A549 (cell line): ENCODE data around the gene ABCA4. TPM values are rescaled to one million over a fixed set of nuclear protein-coding genes. Genes with fewer than 3 reads are reported as not detected.

Source experiments
- ATAC-seq, 2 experiments: fragments of 200-7000 bp in 1 of 2; fragments of >200 bp in 1 of 2; cut with Nextera tagmentation in 1 of 2; cut with Tn5 transposase in 1 of 2; 3 replicates each; pipeline versions ENCODE4 v1.8.0 to v1.9.1; 2018 to 2020; ENCODE audit warnings: mild to moderate bottlenecking in 1 of 2, moderate library complexity in 1 of 2
- CTCF ChIA-PET: fragments of 300-600 bp; sonication (Branson Sonifier 250); formaldehyde crosslinking; extraction: SDS; loops from one replicate; lab custom pipeline; 2021; ENCODE audit warnings: antibody characterized with exemption, inconsistent platforms; lab: Yijun Ruan, JAX
- POLR2A ChIA-PET: fragments of 350-600 bp; formaldehyde crosslinking; extraction: SDS; loops from one replicate; lab custom pipeline; 2021; ENCODE audit warnings: antibody characterized with exemption, inconsistent platforms; lab: Yijun Ruan, JAX
- DNase-seq, 2 experiments: peaks; one replicate each; pipeline versions ENCODE4 v3.0.0 to v3.0.0-alpha.2; 2011 to 2016; ENCODE audit warnings: low read depth in 1 of 2, low spot score in 1 of 2
- FAIRE-seq: peaks from 2 replicates; lab custom pipeline; 2011; peaks lifted over from hg19 to GRCh38; lab: Jason Lieb, UNC
- H3K27ac ChIP-seq, 2 experiments: fragments of >200 bp; sonication (Bioruptor Twin); formaldehyde crosslinking; 3 replicates each; pipeline ENCODE4 v1.5.1; 2016 to 2017
- H3K4me1 ChIP-seq: fragments of >200 bp; sonication (Bioruptor Twin); formaldehyde crosslinking; 3 replicates; pipeline ENCODE4 v1.6.1; 2016
- H3K4me2 ChIP-seq: fragments of >200 bp; sonication (Bioruptor Twin); formaldehyde crosslinking; 3 replicates; pipeline ENCODE4 v1.6.1; 2016
- H3K4me3 ChIP-seq: fragments of >200 bp; sonication (Bioruptor Twin); formaldehyde crosslinking; 3 replicates; pipeline ENCODE4 v1.5.1; 2016
- H3K9me3 ChIP-seq: fragments of >200 bp; sonication (Bioruptor Twin); formaldehyde crosslinking; 3 replicates; pipeline ENCODE4 v1.6.1; 2016
- CBX2 ChIP-seq: fragments of 200-600 bp; sonication (generic); IDR thresholded peaks from 2 replicates; pipeline ENCODE4 v1.6.1; 2016; ENCODE audit warnings: low read depth, mild to moderate bottlenecking, borderline replicate concordance
- CBX8 ChIP-seq: fragments of 200-600 bp; sonication (generic); IDR thresholded peaks from 2 replicates; pipeline ENCODE4 v1.6.1; 2016
- E2F6 ChIP-seq: IDR thresholded peaks from 2 replicates; pipeline ENCODE4 v1.6.1; 2012; ENCODE audit warnings: low read depth, borderline replicate concordance
- EHF ChIP-seq: fragments of 250-450 bp; sonication (Bioruptor Pico); IDR thresholded peaks from 2 replicates; pipeline ENCODE4 v1.5.0; 2020; ENCODE audit warnings: mild to moderate bottlenecking
- EHMT2 ChIP-seq: fragments of 200-600 bp; sonication (generic); IDR thresholded peaks from 2 replicates; pipeline ENCODE4 v1.6.1; 2016; ENCODE audit warnings: antibody characterized with exemption, low read depth, mild to moderate bottlenecking, moderate library complexity
- FOSL2 ChIP-seq, 2 experiments: fragments of 450-650 bp in 1 of 2; fragments of >200 bp in 1 of 2; sonication (Bioruptor Twin) in 1 of 2; formaldehyde crosslinking; IDR thresholded peaks; 2 replicates each; pipeline versions ENCODE4 v1.5.0 to v1.6.1; 2016 to 2020; ENCODE audit warnings: mild to moderate bottlenecking in 1 of 2, moderate library complexity in 1 of 2
- GATA3 ChIP-seq: IDR thresholded peaks from 2 replicates; pipeline ENCODE4 v1.6.1; 2012; ENCODE audit warnings: borderline replicate concordance
- HDAC2 ChIP-seq: fragments of 200-600 bp; sonication (generic); IDR thresholded peaks from 2 replicates; pipeline ENCODE4 v1.6.1; 2016
- HEYL ChIP-seq: fragments of 250-450 bp; sonication (Bioruptor Pico); IDR thresholded peaks from 2 replicates; pipeline ENCODE4 v1.8.0; 2021; ENCODE audit warnings: mild to moderate bottlenecking, moderate library complexity
- HOXB13 ChIP-seq: fragments of 250-450 bp; sonication (Bioruptor Pico); IDR thresholded peaks from 2 replicates; pipeline ENCODE4 v1.5.0; 2020; ENCODE audit warnings: low read depth, mild to moderate bottlenecking, moderate library complexity
- HOXB5 ChIP-seq: fragments of 250-450 bp; sonication (Bioruptor Pico); IDR thresholded peaks from 2 replicates; pipeline ENCODE4 v1.5.0; 2020; ENCODE audit warnings: mild to moderate bottlenecking, moderate library complexity
- JUNB ChIP-seq: fragments of >200 bp; sonication (Bioruptor Twin); formaldehyde crosslinking; IDR thresholded peaks from 2 replicates; pipeline ENCODE4 v1.6.1; 2016
- KDM1A ChIP-seq: fragments of 200-600 bp; sonication (generic); IDR thresholded peaks from 2 replicates; pipeline ENCODE4 v1.6.1; 2016; ENCODE audit warnings: low read depth, mild to moderate bottlenecking
- MYC ChIP-seq: IDR thresholded peaks from 2 replicates; pipeline ENCODE4 v1.6.1; 2012; ENCODE audit warnings: mild to moderate bottlenecking, inconsistent platforms, low read length, improper control_type of control experiment, borderline replicate concordance
- NR3C1 ChIP-seq: fragments of >200 bp; sonication (Bioruptor Twin); formaldehyde crosslinking; IDR thresholded peaks from 3 replicates; pipeline ENCODE4 v1.6.1; 2017
- PHF8 ChIP-seq: fragments of 200-600 bp; sonication (generic); IDR thresholded peaks from 2 replicates; pipeline ENCODE4 v1.6.1; 2016; ENCODE audit warnings: low read depth, mild to moderate bottlenecking, antibody characterized with exemption, moderate library complexity, borderline replicate concordance
- POLR2A ChIP-seq: IDR thresholded peaks from 2 replicates; pipeline ENCODE4 v1.6.1; 2012; ENCODE audit warnings: mild to moderate bottlenecking, low read length
- RAD21 ChIP-seq, 2 experiments: fragments of >200 bp in 1 of 2; sonication (Bioruptor Twin) in 1 of 2; formaldehyde crosslinking in 1 of 2; IDR thresholded peaks in 1 of 2; conservative IDR thresholded peaks in 1 of 2; 2 replicates in 1 of 2; 3 replicates in 1 of 2; pipeline ENCODE4 v1.6.1; 2012 to 2018; ENCODE audit warnings: inconsistent platforms in 1 of 2
- RARB ChIP-seq: fragments of 250-450 bp; sonication (Bioruptor Pico); IDR thresholded peaks from 2 replicates; pipeline ENCODE4 v1.8.0; 2021; ENCODE audit warnings: mild to moderate bottlenecking, moderate library complexity
- RCOR1 ChIP-seq: fragments of 150-350 bp; IDR thresholded peaks from 2 replicates; pipeline ENCODE4 v1.6.1; 2014; ENCODE audit warnings: antibody characterized with exemption, low read length, low read depth
- RFX5 ChIP-seq: fragments of 450-650 bp; IDR thresholded peaks from 2 replicates; pipeline ENCODE4 v1.7.1; 2014; ENCODE audit warnings: antibody characterized with exemption, mild to moderate bottlenecking, moderate library complexity
- RNF2 ChIP-seq: fragments of 200-600 bp; sonication (generic); IDR thresholded peaks from 2 replicates; pipeline ENCODE4 v1.6.1; 2016; ENCODE audit warnings: low read depth, mild to moderate bottlenecking, antibody characterized with exemption, moderate library complexity, borderline replicate concordance
- SMC3 ChIP-seq: fragments of >200 bp; sonication (Bioruptor Twin); formaldehyde crosslinking; IDR thresholded peaks from 3 replicates; pipeline ENCODE4 v1.6.1; 2018; ENCODE audit warnings: inconsistent platforms
- SREBF2 ChIP-seq: fragments of 450-650 bp; IDR thresholded peaks from 2 replicates; pipeline ENCODE4 v1.6.1; 2014; ENCODE audit warnings: mild to moderate bottlenecking, moderate library complexity
- TP53 ChIP-seq: fragments of 250-450 bp; sonication (Bioruptor Pico); IDR thresholded peaks from 2 replicates; pipeline ENCODE4 v1.5.0; 2021; ENCODE audit warnings: mild to moderate bottlenecking, moderate library complexity
- ZNF302 ChIP-seq: fragments of 250-450 bp; sonication (Bioruptor Pico); IDR thresholded peaks from 2 replicates; pipeline ENCODE4 v1.9.0; 2021; ENCODE audit warnings: inconsistent platforms, mild to moderate bottlenecking, moderate library complexity
- WGBS: methylation state at CpG from one replicate; pipeline ENCODE4 v1.1.6; 2017; ENCODE audit errors: missing lambda C conversion rate; 5-methylcytosine and 5-hydroxymethylcytosine counted together
- polyA plus RNA-seq, 4 experiments: library from polyadenylated mRNA; depleted of rRNA in 3 of 4; stranded (reverse); fragments of >200 nt; fragmentation: RNase III in 1 of 4; extraction: RNeasy Plus Mini Kit Qiagen cat#74134 plus additional on column Dnase treatment in 1 of 4; gene quantifications; 2 replicates in 3 of 4; 3 replicates in 1 of 4; pipeline ENCODE4 v1.2.3, GENCODE V29; 2011 to 2017
- TF ChIP-seq, protein P1 (sequence below): fragments of >200 bp; sonication (Bioruptor Twin); formaldehyde crosslinking; IDR thresholded peaks from 3 replicates; pipeline ENCODE4 v1.5.1; 2016
- TF ChIP-seq, protein P2 (sequence below): fragments of 150-350 bp; IDR thresholded peaks from 2 replicates; pipeline ENCODE4 v1.6.1; 2014; ENCODE audit warnings: low read depth, mild to moderate bottlenecking, low read length
- TF ChIP-seq, protein P3 (sequence below): fragments of >200 bp; sonication (Bioruptor Twin); formaldehyde crosslinking; IDR thresholded peaks from 3 replicates; pipeline ENCODE4 v1.6.1; 2016
- TF ChIP-seq, protein P4 (sequence below): IDR thresholded peaks from 2 replicates; pipeline ENCODE4 v1.6.1; 2012

ABCA4 gene
- polyA plus RNA-seq, 2 of the 4 experiments (the other 2 are of a cell fraction): 0.05 to 0.23 TPM

DNA sequence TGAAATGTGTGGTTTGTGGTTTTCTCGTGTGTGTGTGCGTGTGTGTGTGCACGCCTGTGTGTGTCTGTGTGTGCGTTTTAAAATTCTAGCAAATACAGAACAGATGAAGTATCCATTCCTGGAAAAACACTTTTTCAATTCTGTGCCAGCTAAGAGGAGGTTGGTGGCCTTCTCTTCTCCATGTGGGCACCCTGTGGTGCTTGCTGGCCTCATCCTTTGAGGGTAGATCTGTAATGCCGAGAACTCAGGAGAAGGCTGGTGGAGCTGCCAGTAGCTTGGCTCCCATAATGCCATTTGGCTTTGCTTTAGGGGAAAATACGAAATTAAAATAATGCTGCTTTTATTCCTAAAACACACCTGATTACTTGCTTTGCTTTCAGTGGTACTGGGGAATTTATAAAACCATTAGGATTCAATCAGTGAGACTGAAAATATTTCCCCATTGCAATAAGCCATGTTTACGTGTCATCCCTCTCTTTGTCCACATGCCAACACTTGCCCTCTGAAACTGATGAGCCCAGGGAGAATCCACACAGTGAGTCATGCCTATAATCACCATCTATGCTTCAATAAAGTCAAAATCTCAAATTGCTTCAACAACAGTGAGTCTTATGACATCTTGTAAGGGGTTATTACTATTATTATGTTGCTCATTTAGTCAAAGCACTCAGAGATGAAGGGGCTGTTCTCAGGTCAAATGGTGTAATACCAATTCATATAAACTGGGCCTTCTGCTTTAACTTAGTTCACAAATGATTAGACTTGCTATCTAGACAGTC lies 39.2 kb downstream of the ABCA4 start:
- Histone ChIP-seq H3K4me2 (no peak overlapping the region), H3K4me3 (no peak overlapping the region), H3K27ac (0 out of 6 replicates have a peak overlapping the region, but pooled peaks of 1 of the 2 experiments have one; percentile 8), H3K4me1 (peaks cover 5% of the 10 kb centered on the region; the same call in 1 of the 3 replicates), H3K9me3 (no peaks in the 10 kb centered on the region)
- POLR2A ChIA-PET: no interaction called here
- CTCF ChIA-PET: interaction anchor here (1.2 to 1.3 kb wide), 3 partner anchors 20 to 962 kb away, joined by 3 read pairs; no protein-coding TSS in a partner anchor
- DNase-seq (peak in 1 of 2 experiments; percentile 23), ATAC-seq (peak in 1 of 2 experiments; percentile 64; a peak in 2 of 6 replicates), FAIRE-seq (no peak)
- WGBS: 85% methylated on average over 7 of the region's 7 CpGs
- TF ChIP-seq FOSL2 (IDR thresholded peaks at IDR 0.05): no peak
- no peak for TF ChIP-seq FOSL2 (CRISPR knock-in tag; IDR thresholded peaks at IDR 0.05)
- TF ChIP-seq SMC3: no peak
- TF ChIP-seq, protein P1, sequence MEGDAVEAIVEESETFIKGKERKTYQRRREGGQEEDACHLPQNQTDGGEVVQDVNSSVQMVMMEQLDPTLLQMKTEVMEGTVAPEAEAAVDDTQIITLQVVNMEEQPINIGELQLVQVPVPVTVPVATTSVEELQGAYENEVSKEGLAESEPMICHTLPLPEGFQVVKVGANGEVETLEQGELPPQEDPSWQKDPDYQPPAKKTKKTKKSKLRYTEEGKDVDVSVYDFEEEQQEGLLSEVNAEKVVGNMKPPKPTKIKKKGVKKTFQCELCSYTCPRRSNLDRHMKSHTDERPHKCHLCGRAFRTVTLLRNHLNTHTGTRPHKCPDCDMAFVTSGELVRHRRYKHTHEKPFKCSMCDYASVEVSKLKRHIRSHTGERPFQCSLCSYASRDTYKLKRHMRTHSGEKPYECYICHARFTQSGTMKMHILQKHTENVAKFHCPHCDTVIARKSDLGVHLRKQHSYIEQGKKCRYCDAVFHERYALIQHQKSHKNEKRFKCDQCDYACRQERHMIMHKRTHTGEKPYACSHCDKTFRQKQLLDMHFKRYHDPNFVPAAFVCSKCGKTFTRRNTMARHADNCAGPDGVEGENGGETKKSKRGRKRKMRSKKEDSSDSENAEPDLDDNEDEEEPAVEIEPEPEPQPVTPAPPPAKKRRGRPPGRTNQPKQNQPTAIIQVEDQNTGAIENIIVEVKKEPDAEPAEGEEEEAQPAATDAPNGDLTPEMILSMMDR: no peak
- no peak for TF ChIP-seq JUNB
- TF ChIP-seq PHF8: no peak
- TF ChIP-seq RCOR1: no peak
- TF ChIP-seq EHF (CRISPR knock-in tag): no peak
- no peak for TF ChIP-seq HOXB13 (CRISPR knock-in tag)
- TF ChIP-seq HOXB5 (CRISPR knock-in tag): no peak
- no peak for TF ChIP-seq KDM1A
- no peak for TF ChIP-seq CBX8
- no peak for TF ChIP-seq RARB (CRISPR knock-in tag)
- TF ChIP-seq CBX2: no peak
- no peak for TF ChIP-seq GATA3
- TF ChIP-seq POLR2A: no peak
- TF ChIP-seq, protein P2, sequence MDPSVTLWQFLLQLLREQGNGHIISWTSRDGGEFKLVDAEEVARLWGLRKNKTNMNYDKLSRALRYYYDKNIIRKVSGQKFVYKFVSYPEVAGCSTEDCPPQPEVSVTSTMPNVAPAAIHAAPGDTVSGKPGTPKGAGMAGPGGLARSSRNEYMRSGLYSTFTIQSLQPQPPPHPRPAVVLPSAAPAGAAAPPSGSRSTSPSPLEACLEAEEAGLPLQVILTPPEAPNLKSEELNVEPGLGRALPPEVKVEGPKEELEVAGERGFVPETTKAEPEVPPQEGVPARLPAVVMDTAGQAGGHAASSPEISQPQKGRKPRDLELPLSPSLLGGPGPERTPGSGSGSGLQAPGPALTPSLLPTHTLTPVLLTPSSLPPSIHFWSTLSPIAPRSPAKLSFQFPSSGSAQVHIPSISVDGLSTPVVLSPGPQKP: no peak
- no peak for TF ChIP-seq RAD21 (conservative IDR thresholded peaks at IDR 0.05 in 1 of 2, IDR thresholded peaks at IDR 0.05 in 1 of 2)

DNA sequence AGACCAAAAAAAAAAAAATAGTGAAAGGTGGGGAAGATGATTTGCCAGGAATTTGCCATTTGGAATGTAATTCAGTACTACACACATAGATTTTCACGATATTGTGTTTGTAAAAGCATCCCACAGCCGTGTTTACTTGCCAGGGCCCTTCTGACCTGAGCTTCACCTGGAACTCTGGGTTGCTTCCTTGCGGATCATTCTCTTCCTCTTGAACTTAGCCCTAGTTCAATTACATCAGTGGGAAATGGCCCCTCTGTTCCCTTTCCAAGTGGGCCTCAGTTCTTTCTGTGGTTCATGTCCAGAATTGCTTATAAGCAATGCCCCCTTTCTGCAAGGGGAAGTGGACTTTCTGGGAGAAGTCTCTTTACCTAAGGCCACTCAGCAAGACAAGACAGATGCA lies 41.0 kb downstream of the ABCA4 start:
- ATAC-seq: no peak

More for the DNA sequence above, 41.0 kb downstream of the ABCA4 start:
- FAIRE-seq (no peak), DNase-seq (no peak)
- CTCF ChIA-PET: interaction anchor here (0.7 to 2.8 kb wide), 2 partner anchors 18 to 34 kb away, joined by 3 to 8 read pairs; no protein-coding TSS in a partner anchor
- POLR2A ChIA-PET: no interaction called here
- H3K27ac ChIP-seq: no peak overlapping the region
- H3K4me3 ChIP-seq: no peak overlapping the region
- TF ChIP-seq HEYL (CRISPR knock-in tag) (no peak), RNF2 (no peak), TP53 (CRISPR knock-in tag) (no peak), JUNB (no peak), HDAC2 (no peak), KDM1A (no peak), RFX5 (no peak), EHMT2 (no peak), SREBF2 (no peak), RARB (CRISPR knock-in tag) (no peak), MYC (no peak), E2F6 (no peak), SMC3 (no peak), ZNF302 (no peak), NR3C1 (no peak)
- TF ChIP-seq, protein P3, sequence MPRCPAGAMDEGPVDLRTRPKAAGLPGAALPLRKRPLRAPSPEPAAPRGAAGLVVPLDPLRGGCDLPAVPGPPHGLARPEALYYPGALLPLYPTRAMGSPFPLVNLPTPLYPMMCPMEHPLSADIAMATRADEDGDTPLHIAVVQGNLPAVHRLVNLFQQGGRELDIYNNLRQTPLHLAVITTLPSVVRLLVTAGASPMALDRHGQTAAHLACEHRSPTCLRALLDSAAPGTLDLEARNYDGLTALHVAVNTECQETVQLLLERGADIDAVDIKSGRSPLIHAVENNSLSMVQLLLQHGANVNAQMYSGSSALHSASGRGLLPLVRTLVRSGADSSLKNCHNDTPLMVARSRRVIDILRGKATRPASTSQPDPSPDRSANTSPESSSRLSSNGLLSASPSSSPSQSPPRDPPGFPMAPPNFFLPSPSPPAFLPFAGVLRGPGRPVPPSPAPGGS: no peak
- TF ChIP-seq, protein P4, sequence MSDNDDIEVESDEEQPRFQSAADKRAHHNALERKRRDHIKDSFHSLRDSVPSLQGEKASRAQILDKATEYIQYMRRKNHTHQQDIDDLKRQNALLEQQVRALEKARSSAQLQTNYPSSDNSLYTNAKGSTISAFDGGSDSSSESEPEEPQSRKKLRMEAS: no peak
- TF ChIP-seq, all 56 proteins: peak for 0
- Histone ChIP-seq H3K4me2 (no peak overlapping the region), H3K4me1 (peaks cover 5% of the 10 kb centered on the region; the same call in 1 of the 3 replicates), H3K9me3 (no peaks in the 10 kb centered on the region)
- WGBS: 69% methylated on average over 3 of the region's 3 CpGs
